ENCODE results near the gene CYP4V2. TPM values are rescaled to one million over a fixed set of nuclear protein-coding genes. Genes with fewer than 3 reads are reported as not detected.

CYP4V2 gene
- total and polyA plus RNA-seq, 2 experiments from 2014 or later: 12.2 to 24.6 TPM

DNA sequence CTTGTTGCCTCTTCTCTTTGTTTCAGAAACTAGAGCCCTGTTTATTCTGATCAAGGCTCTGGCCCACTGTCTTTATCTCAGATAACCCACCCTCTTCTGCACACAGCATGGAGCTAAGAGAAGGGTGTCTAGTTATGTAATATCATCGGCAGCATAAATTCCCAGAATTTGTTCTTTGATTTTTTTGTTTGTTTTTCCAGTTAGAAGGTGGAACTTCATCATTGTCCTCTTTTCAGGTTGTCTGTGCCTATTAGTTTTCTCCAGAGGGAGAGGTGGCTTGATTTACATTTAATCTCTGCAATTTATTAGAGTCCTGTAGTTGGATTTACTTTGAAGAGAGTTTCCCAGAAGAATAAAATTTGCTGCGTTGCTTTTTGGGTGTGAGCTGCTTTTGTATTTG, 59.4 kb downstream of the CYP4V2 start:
- no peaks in the 10 kb centered on the region for H3K4me1 ChIP-seq (ENCODE audit: insufficient read depth)
- no peaks in the 10 kb centered on the region for H3K27me3 ChIP-seq
- 37% methylated on average over 2 of the region's 2 CpGs for WGBS (ENCODE audit: low lambda C conversion rate, missing lambda C conversion rate)
- no peaks in the 10 kb centered on the region for H3K79me2 ChIP-seq
- H3K9me2 ChIP-seq (replicated peaks; ENCODE audit: insufficient read depth): no peaks in the 10 kb centered on the region
- TF ChIP-seq EZH2phosphoT487 (IDR thresholded peaks at IDR 0.05; ENCODE audit: low read depth, severe bottlenecking, unreplicated experiment): no peak
- TF ChIP-seq, protein P1, sequence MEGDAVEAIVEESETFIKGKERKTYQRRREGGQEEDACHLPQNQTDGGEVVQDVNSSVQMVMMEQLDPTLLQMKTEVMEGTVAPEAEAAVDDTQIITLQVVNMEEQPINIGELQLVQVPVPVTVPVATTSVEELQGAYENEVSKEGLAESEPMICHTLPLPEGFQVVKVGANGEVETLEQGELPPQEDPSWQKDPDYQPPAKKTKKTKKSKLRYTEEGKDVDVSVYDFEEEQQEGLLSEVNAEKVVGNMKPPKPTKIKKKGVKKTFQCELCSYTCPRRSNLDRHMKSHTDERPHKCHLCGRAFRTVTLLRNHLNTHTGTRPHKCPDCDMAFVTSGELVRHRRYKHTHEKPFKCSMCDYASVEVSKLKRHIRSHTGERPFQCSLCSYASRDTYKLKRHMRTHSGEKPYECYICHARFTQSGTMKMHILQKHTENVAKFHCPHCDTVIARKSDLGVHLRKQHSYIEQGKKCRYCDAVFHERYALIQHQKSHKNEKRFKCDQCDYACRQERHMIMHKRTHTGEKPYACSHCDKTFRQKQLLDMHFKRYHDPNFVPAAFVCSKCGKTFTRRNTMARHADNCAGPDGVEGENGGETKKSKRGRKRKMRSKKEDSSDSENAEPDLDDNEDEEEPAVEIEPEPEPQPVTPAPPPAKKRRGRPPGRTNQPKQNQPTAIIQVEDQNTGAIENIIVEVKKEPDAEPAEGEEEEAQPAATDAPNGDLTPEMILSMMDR (IDR thresholded peaks at IDR 0.05; ENCODE audit: poor library complexity): no peak
- no peak for TF ChIP-seq EZH2 (IDR thresholded peaks at IDR 0.05; ENCODE audit: borderline replicate concordance)
- H4K20me1 ChIP-seq (ENCODE audit: insufficient read depth, poor library complexity, severe bottlenecking): no peaks in the 10 kb centered on the region
- no peak overlapping the region for H2AFZ ChIP-seq
- H3K36me3 ChIP-seq (replicated peaks; ENCODE audit: insufficient read depth, low read depth): no peaks in the 10 kb centered on the region
- no peaks in the 10 kb centered on the region for H3K9me3 ChIP-seq (ENCODE audit: low read depth)
- no peak for DNase-seq (ENCODE audit: low spot score)
- no peak overlapping the region for H3K4me2 ChIP-seq
- H3K4me3 ChIP-seq: no peak overlapping the region
- H3K27ac ChIP-seq: no peak overlapping the region

DNA sequence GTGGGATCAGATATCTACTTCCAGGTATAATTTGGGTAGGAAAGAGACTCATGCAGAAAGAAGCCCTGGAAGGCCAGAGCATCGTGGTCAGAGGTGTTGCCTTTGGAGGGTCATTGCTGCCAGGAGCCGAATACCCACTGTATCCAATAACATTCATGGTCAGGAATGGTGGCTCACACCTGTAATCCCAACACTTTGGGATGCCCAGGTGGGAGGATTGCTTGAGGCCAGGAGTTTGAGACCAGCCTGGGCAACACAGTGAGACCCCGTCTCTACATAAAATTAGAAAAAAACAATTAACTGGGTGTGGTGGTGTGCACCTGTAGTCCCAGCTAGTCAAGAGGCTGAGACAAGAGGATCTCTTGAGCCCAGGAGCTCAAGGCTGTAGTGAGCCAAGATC, 63.8 kb downstream of the CYP4V2 start:
- 96% methylated on average over 3 of the region's 3 CpGs for WGBS (ENCODE audit: low lambda C conversion rate, missing lambda C conversion rate)
- no peak overlapping the region for H2AFZ ChIP-seq
- TF ChIP-seq EZH2 (IDR thresholded peaks at IDR 0.05; ENCODE audit: borderline replicate concordance) (no peak), EZH2phosphoT487 (IDR thresholded peaks at IDR 0.05; ENCODE audit: low read depth, severe bottlenecking, unreplicated experiment) (no peak)
- TF ChIP-seq, protein P1 (IDR thresholded peaks at IDR 0.05; ENCODE audit: poor library complexity): no peak

DNA sequence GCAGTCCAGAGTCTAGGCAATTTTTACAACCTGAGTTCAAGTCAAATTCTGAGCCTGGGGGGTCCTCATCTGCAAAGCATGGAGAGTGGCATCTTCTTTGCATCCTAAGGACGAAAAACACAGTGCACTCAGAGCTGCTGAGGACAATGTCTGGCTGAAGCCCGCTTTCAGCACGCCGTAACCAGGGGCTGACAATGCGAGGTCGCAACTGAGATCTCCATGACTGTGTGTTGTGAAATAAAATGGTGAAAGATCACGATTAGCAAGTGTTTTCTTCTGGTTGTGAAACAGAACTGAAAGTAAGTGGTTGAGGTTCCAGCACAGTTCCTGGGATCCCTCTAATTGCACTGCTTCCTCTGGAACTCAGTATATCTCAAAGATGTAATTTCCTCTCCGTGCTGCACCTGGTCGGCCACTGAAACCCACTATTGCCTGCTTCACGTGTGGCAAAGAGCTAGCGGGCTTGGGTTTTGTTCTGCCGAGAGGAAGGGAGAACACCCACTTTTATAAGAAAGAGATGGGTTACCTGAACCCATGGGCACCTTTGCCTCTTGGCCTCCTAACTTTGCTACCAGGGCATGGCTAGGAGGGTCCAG, 66.9 kb downstream of the CYP4V2 start:
- Histone ChIP-seq H3K36me3 (replicated peaks; ENCODE audit: insufficient read depth, low read depth) (no peaks in the 10 kb centered on the region), H3K27ac (no peak overlapping the region), H3K79me2 (no peaks in the 10 kb centered on the region), H2AFZ (no peak overlapping the region), H3K4me2 (no peak overlapping the region), H3K9me3 (ENCODE audit: low read depth) (no peaks in the 10 kb centered on the region), H3K27me3 (no peaks in the 10 kb centered on the region), H3K4me1 (ENCODE audit: insufficient read depth) (peaks cover 8% of the 10 kb centered on the region), H3K4me3 (no peak overlapping the region), H3K9me2 (replicated peaks; ENCODE audit: insufficient read depth) (no peaks in the 10 kb centered on the region), H4K20me1 (ENCODE audit: insufficient read depth, poor library complexity, severe bottlenecking) (no peaks in the 10 kb centered on the region)
- TF ChIP-seq EZH2 (IDR thresholded peaks at IDR 0.05; ENCODE audit: borderline replicate concordance) (no peak), EZH2phosphoT487 (IDR thresholded peaks at IDR 0.05; ENCODE audit: low read depth, severe bottlenecking, unreplicated experiment) (no peak)
- TF ChIP-seq, protein P1 (IDR thresholded peaks at IDR 0.05; ENCODE audit: poor library complexity): no peak
- 93% methylated on average over 12 of the region's 12 CpGs for WGBS (ENCODE audit: low lambda C conversion rate, missing lambda C conversion rate)
- DNase-seq (ENCODE audit: low spot score): no peak

More for the DNA sequence above, 63.8 kb downstream of the CYP4V2 start:
- Histone ChIP-seq H4K20me1 (ENCODE audit: insufficient read depth, poor library complexity, severe bottlenecking) (no peaks in the 10 kb centered on the region), H3K4me3 (no peak overlapping the region), H3K27ac (no peak overlapping the region), H3K9me3 (ENCODE audit: low read depth) (no peaks in the 10 kb centered on the region), H3K36me3 (replicated peaks; ENCODE audit: insufficient read depth, low read depth) (no peaks in the 10 kb centered on the region), H3K4me2 (no peak overlapping the region), H3K27me3 (no peaks in the 10 kb centered on the region), H3K4me1 (ENCODE audit: insufficient read depth) (no peaks in the 10 kb centered on the region), H3K9me2 (replicated peaks; ENCODE audit: insufficient read depth) (no peaks in the 10 kb centered on the region), H3K79me2 (no peaks in the 10 kb centered on the region)
- DNase-seq (ENCODE audit: low spot score): no peak

All from hepatocyte (in vitro differentiated cells).